PC-9 (cell line): ENCODE measurements around the gene TUBGCP4.

Experiments used
- EZH2 ChIP-seq: fragments of 200-600 bp; sonication (generic); IDR thresholded peaks from 2 replicates; pipeline ENCODE4 v1.8.0; 2017; ENCODE audit warnings: antibody characterized with exemption, low read depth
- TF ChIP-seq, protein P1 (sequence below): fragments of 200-600 bp; sonication (generic); conservative IDR thresholded peaks from 2 replicates; pipeline ENCODE4 v1.6.1; 2017; ENCODE audit warnings: mixed run types, antibody characterized with exemption, mild to moderate bottlenecking, moderate library complexity

DNA sequence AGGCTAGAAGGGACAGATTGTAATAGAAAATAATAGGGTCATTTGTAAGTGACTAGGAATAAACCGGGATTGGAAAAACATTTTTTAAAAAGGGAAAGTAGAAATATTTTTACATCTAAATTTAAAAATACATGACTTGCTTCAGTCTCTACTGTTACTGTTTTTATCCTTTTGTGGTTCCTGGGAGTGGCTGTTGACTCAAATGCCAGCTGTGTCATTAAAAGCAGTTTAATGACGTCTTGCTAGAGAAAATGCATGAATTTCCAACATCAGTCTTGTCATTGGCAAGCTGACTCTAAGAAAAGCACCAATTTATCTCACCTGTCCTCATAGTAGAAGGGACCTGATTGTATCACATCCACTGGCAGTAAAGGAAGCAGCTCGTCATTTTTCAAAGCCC, 23.8 kb upstream of the TUBGCP4 start:
- TF ChIP-seq, protein P1, sequence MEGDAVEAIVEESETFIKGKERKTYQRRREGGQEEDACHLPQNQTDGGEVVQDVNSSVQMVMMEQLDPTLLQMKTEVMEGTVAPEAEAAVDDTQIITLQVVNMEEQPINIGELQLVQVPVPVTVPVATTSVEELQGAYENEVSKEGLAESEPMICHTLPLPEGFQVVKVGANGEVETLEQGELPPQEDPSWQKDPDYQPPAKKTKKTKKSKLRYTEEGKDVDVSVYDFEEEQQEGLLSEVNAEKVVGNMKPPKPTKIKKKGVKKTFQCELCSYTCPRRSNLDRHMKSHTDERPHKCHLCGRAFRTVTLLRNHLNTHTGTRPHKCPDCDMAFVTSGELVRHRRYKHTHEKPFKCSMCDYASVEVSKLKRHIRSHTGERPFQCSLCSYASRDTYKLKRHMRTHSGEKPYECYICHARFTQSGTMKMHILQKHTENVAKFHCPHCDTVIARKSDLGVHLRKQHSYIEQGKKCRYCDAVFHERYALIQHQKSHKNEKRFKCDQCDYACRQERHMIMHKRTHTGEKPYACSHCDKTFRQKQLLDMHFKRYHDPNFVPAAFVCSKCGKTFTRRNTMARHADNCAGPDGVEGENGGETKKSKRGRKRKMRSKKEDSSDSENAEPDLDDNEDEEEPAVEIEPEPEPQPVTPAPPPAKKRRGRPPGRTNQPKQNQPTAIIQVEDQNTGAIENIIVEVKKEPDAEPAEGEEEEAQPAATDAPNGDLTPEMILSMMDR = no peak
- TF ChIP-seq EZH2 = no peak
